Measurements from ENCODE around the gene STEAP1. TPM values are rescaled to one million over a fixed set of nuclear protein-coding genes. Genes with fewer than 3 reads are reported as not detected.

Gene STEAP1
- total RNA-seq, 1 experiment from 2014 or later, result 21.2 TPM

- Histone ChIP-seq H3K4me1 (ENCODE audit: insufficient read depth, low read length) (peaks cover 38% of the 10 kb centered on the region), H3K27me3 (ENCODE audit: low read length) (no peaks in the 10 kb centered on the region), H3K4me3 (ENCODE audit: low read length) (no peak overlapping the region), H3K36me3 (ENCODE audit: low read depth, low read length) (no peaks in the 10 kb centered on the region), H3K9me3 (ENCODE audit: low read length) (no peaks in the 10 kb centered on the region), H4K20me1 (ENCODE audit: low read length) (no peaks in the 10 kb centered on the region), H3K4me2 (ENCODE audit: low read length) (peak overlapping the region; percentile 63), H2AFZ (ENCODE audit: low read length) (peak overlapping the region; percentile 45; the same call in 1 of the 2 replicates), H3F3A (ENCODE audit: low read length, unreplicated experiment) (no peaks in the 10 kb centered on the region), H3K9ac (ENCODE audit: low read length) (peak overlapping the region; percentile 33; the same call in 1 of the 2 replicates), H3K9me2 (replicated peaks; ENCODE audit: low read length) (no peaks in the 10 kb centered on the region), H3K79me2 (ENCODE audit: low read length) (no peaks in the 10 kb centered on the region), H3K27ac (ENCODE audit: low read length) (peak overlapping the region; percentile 78)
- BruUV-seq (replicated peaks), result no TSS peak
- intact Hi-C loops (cut with micrococcal nuclease), result loop anchor here (2.0 kb wide), 1 partner anchor 73 kb away; no protein-coding TSS in a partner anchor
- DNase-seq (no peak), ATAC-seq (no peak)
- ChIA-PET POLR2A (ENCODE audit: unreplicated experiment) (interaction anchor here (0.6 to 1.7 kb wide), 5 partner anchors 10 to 540 kb away, joined by 4 to 12 read pairs (median 9); partner anchors contain the start of gene STEAP2), CTCF (interaction anchor here (0.6 to 1.6 kb wide), 3 partner anchors 19 to 33 kb away, joined by 3 to 11 read pairs (median 4); partner anchors contain the start of genes STEAP1 and STEAP2)
- no peak for TF ChIP-seq EZH2phosphoT487 (IDR thresholded peaks at IDR 0.05; ENCODE audit: borderline replicate concordance, low read length)
- TF ChIP-seq, protein P1, sequence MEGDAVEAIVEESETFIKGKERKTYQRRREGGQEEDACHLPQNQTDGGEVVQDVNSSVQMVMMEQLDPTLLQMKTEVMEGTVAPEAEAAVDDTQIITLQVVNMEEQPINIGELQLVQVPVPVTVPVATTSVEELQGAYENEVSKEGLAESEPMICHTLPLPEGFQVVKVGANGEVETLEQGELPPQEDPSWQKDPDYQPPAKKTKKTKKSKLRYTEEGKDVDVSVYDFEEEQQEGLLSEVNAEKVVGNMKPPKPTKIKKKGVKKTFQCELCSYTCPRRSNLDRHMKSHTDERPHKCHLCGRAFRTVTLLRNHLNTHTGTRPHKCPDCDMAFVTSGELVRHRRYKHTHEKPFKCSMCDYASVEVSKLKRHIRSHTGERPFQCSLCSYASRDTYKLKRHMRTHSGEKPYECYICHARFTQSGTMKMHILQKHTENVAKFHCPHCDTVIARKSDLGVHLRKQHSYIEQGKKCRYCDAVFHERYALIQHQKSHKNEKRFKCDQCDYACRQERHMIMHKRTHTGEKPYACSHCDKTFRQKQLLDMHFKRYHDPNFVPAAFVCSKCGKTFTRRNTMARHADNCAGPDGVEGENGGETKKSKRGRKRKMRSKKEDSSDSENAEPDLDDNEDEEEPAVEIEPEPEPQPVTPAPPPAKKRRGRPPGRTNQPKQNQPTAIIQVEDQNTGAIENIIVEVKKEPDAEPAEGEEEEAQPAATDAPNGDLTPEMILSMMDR (conservative IDR thresholded peaks at IDR 0.05; ENCODE audit: low read depth, low read length), result no peak
- TF ChIP-seq EZH2 (IDR thresholded peaks at IDR 0.05; ENCODE audit: low read length, unreplicated experiment), result no peak
Measured at GRCh38 chr7:90178166-90178565, 23.9 kb downstream of the STEAP1 start.

DNA sequence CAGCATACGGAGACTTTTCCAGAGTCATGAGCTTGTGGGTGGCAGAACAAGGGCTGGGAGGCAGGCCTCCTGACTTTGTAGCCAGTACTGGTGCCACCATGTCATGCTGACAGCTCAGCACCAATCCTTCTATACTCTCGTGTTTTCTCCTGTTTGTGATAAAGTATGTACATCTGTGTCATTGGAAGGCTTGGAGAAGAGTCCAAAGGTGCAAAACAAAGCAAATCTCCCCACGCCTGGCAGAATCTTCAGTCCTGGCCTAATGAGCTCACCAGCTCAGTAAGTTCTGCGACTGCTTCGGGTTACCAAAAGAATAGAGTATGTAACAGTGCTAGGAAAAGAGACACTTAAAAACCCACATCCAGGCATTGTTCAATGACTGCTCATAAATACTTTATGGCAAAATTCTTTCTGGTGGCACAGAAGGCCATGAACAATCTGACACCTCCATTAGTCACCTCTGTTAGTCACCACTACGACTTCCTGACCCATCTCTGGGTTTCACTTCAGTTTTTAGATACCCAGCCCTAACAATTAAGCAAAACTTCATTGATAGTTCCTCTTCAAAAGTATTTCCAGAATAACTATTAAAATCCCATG is 24.5 kb downstream of the STEAP1 start:
- Histone ChIP-seq H3K27me3 (ENCODE audit: low read length) (no peaks in the 10 kb centered on the region), H2AFZ (ENCODE audit: low read length) (peak overlapping the region; percentile 45), H3K36me3 (ENCODE audit: low read depth, low read length) (no peaks in the 10 kb centered on the region), H3K9me2 (replicated peaks; ENCODE audit: low read length) (no peaks in the 10 kb centered on the region), H4K20me1 (ENCODE audit: low read length) (no peaks in the 10 kb centered on the region), H3K9ac (ENCODE audit: low read length) (peak overlapping the region; percentile 33), H3K4me1 (ENCODE audit: insufficient read depth, low read length) (peaks cover 35% of the 10 kb centered on the region), H3K27ac (ENCODE audit: low read length) (peak overlapping the region; percentile 78), H3K79me2 (ENCODE audit: low read length) (no peaks in the 10 kb centered on the region), H3F3A (ENCODE audit: low read length, unreplicated experiment) (no peaks in the 10 kb centered on the region), H3K4me3 (ENCODE audit: low read length) (peak overlapping the region; percentile 37; the same call in 1 of the 2 replicates), H3K4me2 (ENCODE audit: low read length) (peak overlapping the region; percentile 63), H3K9me3 (ENCODE audit: low read length) (no peaks in the 10 kb centered on the region)
- POLR2A ChIA-PET (ENCODE audit: unreplicated experiment), result interaction anchor here (0.6 to 1.7 kb wide), 5 partner anchors 9 to 539 kb away, joined by 4 to 12 read pairs (median 9); partner anchors contain the start of gene STEAP2
- intact Hi-C loops (cut with micrococcal nuclease), result loop anchor here (1.0 to 2.0 kb wide), 2 partner anchors 21 to 72 kb away; no protein-coding TSS in a partner anchor
- ATAC-seq (peak; percentile 95), DNase-seq (peak; percentile 94)
- CTCF ChIA-PET, result interaction anchor here (1.0 to 1.6 kb wide), 2 partner anchors 24 to 33 kb away, joined by 3 to 11 read pairs; partner anchors contain the start of genes STEAP1 and STEAP2
- BruUV-seq (replicated peaks), result no TSS peak
- no peak for TF ChIP-seq EZH2phosphoT487 (IDR thresholded peaks at IDR 0.05; ENCODE audit: borderline replicate concordance, low read length)
- TF ChIP-seq EZH2 (IDR thresholded peaks at IDR 0.05; ENCODE audit: low read length, unreplicated experiment), result no peak
- TF ChIP-seq, protein P1 (conservative IDR thresholded peaks at IDR 0.05; ENCODE audit: low read depth, low read length), result no peak

All from PC-3 (cell line).